Activated naive CD8-positive, alpha-beta T cell treated with anti-CD3 and anti-CD28 coated beads, Interleukin-2, amount 10 ng/mL, durations not matched to agents 7 days and 5 days (primary cell): ENCODE data around the gene MS4A14. TPM values are rescaled to one million over a fixed set of nuclear protein-coding genes. Genes with fewer than 3 reads are reported as not detected.

Experiments
- total RNA-seq, 2 experiments: library from RNA; stranded (reverse); gene quantifications; one replicate each; pipeline ENCODE4 v1.2.3, GENCODE V29; 2021

Gene MS4A14
- total RNA-seq, 2 experiments from 2014 or later, result 0.11 TPM; not detected in 1

Other genes with a start within 250 kb of the MS4A14 start
- gene MS4A6A, start 213.4 kb upstream of the MS4A14 start, total RNA-seq, result 1 to 10 TPM in 1 of 2 experiments, under 1 TPM in 1; 0.55 to 1.2 TPM
- gene MS4A4E, start 153.3 kb upstream of the MS4A14 start, total RNA-seq, result not detected
- under 1 TPM in 1 of 2 experiments, not detected in 1; 0.45 TPM for gene MS4A4A, start 115.8 kb upstream of the MS4A14 start, total RNA-seq
- not detected for gene MS4A6E, start 69.2 kb upstream of the MS4A14 start, total RNA-seq
- gene MS4A7, start 17.9 kb upstream of the MS4A14 start, total RNA-seq, result 1 to 10 TPM in 1 of 2 experiments, under 1 TPM in 1; 0.99 to 1.6 TPM
- gene MS4A5, start 33.1 kb downstream of the MS4A14 start, total RNA-seq, result not detected
- gene MS4A1, start 59.4 kb downstream of the MS4A14 start, total RNA-seq, result 10 to 100 TPM in 1 of 2 experiments, 1 to 10 TPM in 1; 9.0 to 11.2 TPM
- not detected for gene MS4A12, start 96.3 kb downstream of the MS4A14 start, total RNA-seq
- not detected for gene MS4A13, start 118.9 kb downstream of the MS4A14 start, total RNA-seq